A673 (cell line): ENCODE measurements around the gene TMEM215.

Experiments used
- CTCF ChIP-seq: fragments of 300-800, 200-600 bp; sonication (generic); conservative IDR thresholded peaks from 2 replicates; pipeline ENCODE4 v1.5.1; 2017; ENCODE audit warnings: low read depth, mild to moderate bottlenecking, antibody characterized with exemption, low read length, moderate library complexity, mixed read lengths
- EZH2 ChIP-seq: fragments of 200-600 bp; sonication (generic); IDR thresholded peaks from 2 replicates; pipeline ENCODE4 v1.6.1; 2017; ENCODE audit warnings: borderline replicate concordance, low read depth, mild to moderate bottlenecking, mixed read lengths, antibody characterized with exemption, low read length; ENCODE audit not compliant: poor library complexity, severe bottlenecking

GRCh38 chr9:32811246-32811645 is 27.9 kb downstream of the TMEM215 start:
- no peak for TF ChIP-seq CTCF
- TF ChIP-seq EZH2, result no peak
